Fibroblast of pulmonary artery (primary cell): Measurements from ENCODE around the gene TACR2.
A peak's percentile ranks its signal among the peaks of the same experiment; 100 is the strongest.

Source experiments
- DNase-seq: peaks from one replicate; pipeline ENCODE4 v3.0.0-alpha.2; 2010; ENCODE audit warnings: low read depth
- H3K4me3 ChIP-seq: replicated peaks from 2 replicates; pipeline ENCODE4 v1.5.1; 2011; ENCODE audit warnings: low read depth, mild to moderate bottlenecking, control low read depth, low read length, moderate library complexity
- CTCF ChIP-seq: IDR thresholded peaks from 2 replicates; pipeline ENCODE4 v1.5.1; 2011; ENCODE audit warnings: mild to moderate bottlenecking, control low read depth, low read length, inconsistent platforms; ENCODE audit errors: missing control alignments

The TACR2 gene

DNA sequence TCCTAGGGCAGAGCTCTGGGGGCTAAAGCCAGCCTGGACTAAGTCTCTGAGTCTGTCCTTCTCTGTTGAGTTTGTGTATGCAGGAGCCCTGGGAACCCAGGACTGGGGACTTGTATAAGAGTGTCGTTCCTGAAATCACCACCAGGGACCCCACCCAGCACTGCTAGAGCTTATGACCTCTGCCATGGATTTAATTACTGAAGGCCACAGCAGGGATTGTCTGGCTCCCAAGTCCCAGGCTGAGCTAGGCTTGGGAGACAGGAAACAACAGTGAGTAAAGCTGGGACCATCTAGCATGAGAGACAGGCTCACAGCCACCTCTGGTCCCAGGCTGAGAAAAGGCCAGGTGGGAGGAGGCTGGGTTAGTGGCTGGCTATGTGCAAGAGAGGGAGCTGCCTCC, 33.1 kb upstream of the TACR2 start:
- TF ChIP-seq CTCF: peak; percentile 50

DNA sequence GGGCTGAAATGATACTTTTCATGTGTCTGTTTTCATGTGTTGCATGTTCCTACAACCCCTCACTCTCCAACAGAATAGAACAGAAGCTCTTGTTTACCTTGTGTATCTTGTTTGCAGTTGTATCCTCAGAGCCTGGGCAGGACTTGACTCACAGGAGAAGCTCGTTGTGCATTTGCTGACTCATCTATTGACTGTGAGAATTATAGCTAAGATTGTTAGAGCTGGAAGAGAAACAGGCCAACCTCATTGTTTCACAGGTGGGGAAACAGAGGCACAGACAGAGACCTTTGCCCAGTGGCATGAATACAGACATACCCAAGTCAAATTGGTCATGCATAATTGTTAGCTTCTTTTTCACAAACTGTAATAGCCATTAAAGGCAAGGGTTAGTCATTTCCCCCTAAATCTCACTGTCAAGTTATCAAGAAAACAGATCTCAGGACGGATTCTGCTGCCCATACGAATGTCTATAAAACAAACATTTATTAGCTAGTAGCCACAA, 30.0 kb upstream of the TACR2 start:
- no peak overlapping the region for H3K4me3 ChIP-seq
- TF ChIP-seq CTCF: no peak
- DNase-seq: peak; percentile 80

More for the DNA sequence above, 33.1 kb upstream of the TACR2 start:
- peak; percentile 46 for DNase-seq
- no peak overlapping the region for H3K4me3 ChIP-seq

DNA sequence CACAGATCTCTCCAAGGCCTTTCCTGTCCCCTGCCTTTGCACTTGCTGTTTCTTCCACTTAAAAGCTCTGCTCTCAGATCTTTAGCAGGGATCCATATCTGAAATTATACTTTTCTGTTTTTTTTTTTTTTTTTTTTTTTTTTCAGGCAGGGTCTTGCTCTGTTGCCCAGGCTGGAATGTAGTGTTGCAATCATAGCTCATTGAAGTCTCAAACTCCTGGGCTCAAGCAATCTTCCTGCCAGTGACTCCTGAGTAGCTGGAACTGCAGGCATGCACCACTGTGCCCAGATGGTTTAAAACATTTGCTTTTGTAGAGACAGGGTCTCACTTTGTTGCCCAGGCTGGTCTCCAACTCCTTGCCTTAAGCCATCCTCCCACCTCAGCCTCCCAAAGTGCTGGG, 29.5 kb upstream of the TACR2 start:
- H3K4me3 ChIP-seq: no peak overlapping the region
- TF ChIP-seq CTCF: no peak
- peak; percentile 45 for DNase-seq

- DNase-seq: no peak
- H3K4me3 ChIP-seq: no peak overlapping the region
- no peak for TF ChIP-seq CTCF
These were observed 28.3 kb upstream of the TACR2 start for GRCh38 chr10:69445041-69445440.

DNA sequence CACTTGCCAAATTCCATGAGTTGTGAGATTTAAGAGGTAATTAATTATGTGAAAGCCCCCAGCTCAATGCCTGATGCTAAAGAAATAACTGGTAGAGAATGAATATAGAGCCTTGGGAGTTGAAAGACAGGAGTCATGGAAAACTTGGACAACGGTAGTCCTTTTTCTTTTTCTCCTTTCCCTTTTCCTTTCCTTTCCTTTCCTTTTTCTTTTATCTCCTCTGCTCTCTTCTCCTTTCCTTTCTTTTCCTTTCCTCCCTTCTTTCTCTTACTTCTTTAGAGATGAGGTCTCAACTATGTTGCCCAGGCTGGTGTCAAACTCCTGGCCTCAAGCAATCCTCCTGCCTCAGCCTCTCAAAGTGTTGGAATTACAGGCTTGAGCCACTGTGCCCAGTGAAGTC, 26.6 kb upstream of the TACR2 start:
- H3K4me3 ChIP-seq: no peak overlapping the region
- TF ChIP-seq CTCF: no peak
- no peak for DNase-seq

- no peak overlapping the region for H3K4me3 ChIP-seq
- DNase-seq: peak; percentile 77
These were observed 23.2 kb upstream of the TACR2 start for GRCh38 chr10:69439813-69440506.

More at GRCh38 chr10:69439813-69440506, 23.2 kb upstream of the TACR2 start:
- no peak for TF ChIP-seq CTCF
